ENCODE data around the gene SEMA4A. TPM values are rescaled to one million over a fixed set of nuclear protein-coding genes. Genes with fewer than 3 reads are reported as not detected.

Gene SEMA4A
- total and polyA plus RNA-seq, 4 donors = 22.7 to 54.9 (median 36.9) TPM

- peak in 2 of 3 donors; percentile 53 to 63 for DNase-seq
- Histone ChIP-seq H3K9ac (ENCODE audit: insufficient read depth in 1 of 2, low read length in 2 of 2) (peak overlapping the region; percentile 57 to 81), H3K27me3 (ENCODE audit: control insufficient read depth in 3 of 3, insufficient read depth in 3 of 3, low read length in 2 of 3) (no peaks in the 10 kb centered on the region), H3K9me3 (ENCODE audit: control insufficient read depth in 4 of 4, insufficient read depth in 3 of 4, low read length in 3 of 4) (no peaks in the 10 kb centered on the region), H3K4me1 (ENCODE audit: control insufficient read depth in 5 of 5, insufficient read depth in 5 of 5, low read length in 5 of 5) (peaks cover 14 to 51% (median 34%) of the 10 kb centered on the region in 5 donors), H3K36me3 (ENCODE audit: control insufficient read depth in 4 of 4, insufficient read depth in 4 of 4, low read length in 4 of 4) (no peaks in the 10 kb centered on the region), H3K4me3 (no peak overlapping the region), H3K27ac (ENCODE audit: low read depth in 1 of 2, low read length in 1 of 2) (peak overlapping the region; percentile 87)
- TF ChIP-seq CTCF (IDR thresholded peaks at IDR 0.05; ENCODE audit: control extremely low read depth, extremely low read depth) = no peak
- no peak for ATAC-seq (ENCODE audit: insufficient read depth, low FRiP score)
- WGBS, 2 donors = 35 to 52% methylated on average over 14 of the region's 14 CpGs
Observed at GRCh38 chr1:156106624-156107488, 46.5 kb upstream of the SEMA4A start.

GRCh38 chr1:156108057-156108456 lies 45.3 kb upstream of the SEMA4A start:
- H3K4me1 ChIP-seq (ENCODE audit: control insufficient read depth in 5 of 5, insufficient read depth in 5 of 5, low read length in 5 of 5) = peaks cover 10 to 39% (median 28%) of the 10 kb centered on the region in 5 donors

GRCh38 chr1:156108664-156109241 lies 44.6 kb upstream of the SEMA4A start:
- no peaks in the 10 kb centered on the region for H3K9me3 ChIP-seq (ENCODE audit: control insufficient read depth in 4 of 4, insufficient read depth in 3 of 4, low read length in 3 of 4)
- no peak overlapping the region for H3K27ac ChIP-seq (ENCODE audit: low read depth in 1 of 2, low read length in 1 of 2)
- no peaks in the 10 kb centered on the region for H3K27me3 ChIP-seq (ENCODE audit: control insufficient read depth in 3 of 3, insufficient read depth in 3 of 3, low read length in 2 of 3)
- DNase-seq = no peak
- peaks cover 11 to 36% (median 23%) of the 10 kb centered on the region in 5 donors for H3K4me1 ChIP-seq (ENCODE audit: control insufficient read depth in 5 of 5, insufficient read depth in 5 of 5, low read length in 5 of 5)
- WGBS, 2 donors = 93 to 97% methylated on average over 6 of the region's 6 CpGs
- H3K9ac ChIP-seq (ENCODE audit: insufficient read depth in 1 of 2, low read length in 2 of 2) = no peak overlapping the region
- no peak for TF ChIP-seq CTCF (IDR thresholded peaks at IDR 0.05; ENCODE audit: control extremely low read depth, extremely low read depth)
- no peaks in the 10 kb centered on the region for H3K36me3 ChIP-seq (ENCODE audit: control insufficient read depth in 4 of 4, insufficient read depth in 4 of 4, low read length in 4 of 4)
- no peak overlapping the region for H3K4me3 ChIP-seq
- ATAC-seq (ENCODE audit: insufficient read depth, low FRiP score) = no peak

More at GRCh38 chr1:156108057-156108456, 45.3 kb upstream of the SEMA4A start:
- Histone ChIP-seq H3K27me3 (ENCODE audit: control insufficient read depth in 3 of 3, insufficient read depth in 3 of 3, low read length in 2 of 3) (no peaks in the 10 kb centered on the region), H3K27ac (ENCODE audit: low read depth in 1 of 2, low read length in 1 of 2) (no peak overlapping the region), H3K9me3 (ENCODE audit: control insufficient read depth in 4 of 4, insufficient read depth in 3 of 4, low read length in 3 of 4) (no peaks in the 10 kb centered on the region), H3K9ac (ENCODE audit: insufficient read depth in 1 of 2, low read length in 2 of 2) (no peak overlapping the region), H3K4me3 (no peak overlapping the region), H3K36me3 (ENCODE audit: control insufficient read depth in 4 of 4, insufficient read depth in 4 of 4, low read length in 4 of 4) (no peaks in the 10 kb centered on the region)
- no peak for ATAC-seq (ENCODE audit: insufficient read depth, low FRiP score)
- no peak for TF ChIP-seq CTCF (IDR thresholded peaks at IDR 0.05; ENCODE audit: control extremely low read depth, extremely low read depth)
- no peak for DNase-seq
- WGBS, 2 donors = 90 to 91% methylated on average over 3 of the region's 3 CpGs

Data from lung (tissue), 12 donors.